ENCODE data around the gene CPPED1.

The CPPED1 gene

GRCh38 chr16:12708266-12708665 is 95.4 kb downstream of the CPPED1 start:
- TF ChIP-seq ZFX (IDR thresholded peaks at IDR 0.05) (no peak), CTCF (conservative IDR thresholded peaks at IDR 0.05) (no peak)

GRCh38 chr16:12706628-12707027 is 97.1 kb downstream of the CPPED1 start:
- H3K27ac ChIP-seq = no peak overlapping the region
- TF ChIP-seq ZFX (IDR thresholded peaks at IDR 0.05) (no peak), CTCF (conservative IDR thresholded peaks at IDR 0.05) (no peak)

More at GRCh38 chr16:12708266-12708665, 95.4 kb downstream of the CPPED1 start:
- no peak overlapping the region for H3K27ac ChIP-seq

DNA sequence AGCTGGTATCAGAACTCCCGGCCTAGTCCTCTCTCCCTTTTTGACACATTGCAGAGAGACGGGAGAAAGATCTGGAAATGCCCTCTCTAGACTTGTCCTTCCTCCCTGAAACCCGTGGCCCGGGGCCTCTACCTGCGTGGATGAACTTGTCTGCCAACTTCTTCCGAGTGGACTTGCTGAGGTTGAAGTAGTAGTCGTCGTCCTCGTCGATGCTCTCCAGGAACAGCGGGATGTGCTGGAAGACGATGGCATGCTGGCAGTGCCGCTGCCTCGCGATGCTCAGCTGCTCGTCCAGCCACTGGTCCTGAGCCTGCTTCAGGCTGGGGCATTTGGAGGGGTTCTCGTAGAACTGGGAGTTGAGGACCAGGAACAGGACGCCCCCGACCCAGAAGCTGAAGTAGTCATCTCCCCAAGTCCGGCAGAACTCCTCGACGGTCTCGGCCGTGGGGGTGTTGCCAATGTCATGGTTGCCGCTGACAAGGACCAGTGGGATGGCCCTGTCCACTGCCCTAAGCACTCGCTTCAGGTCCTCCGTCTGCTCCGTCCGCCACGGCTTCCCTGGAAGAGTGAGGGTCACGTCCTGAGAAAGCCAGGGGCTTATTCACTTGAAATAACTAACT is 99.1 kb downstream of the CPPED1 start:
- H3K27ac ChIP-seq = no peak overlapping the region
- no peak for TF ChIP-seq CTCF (conservative IDR thresholded peaks at IDR 0.05)

- TF ChIP-seq CTCF (conservative IDR thresholded peaks at IDR 0.05) = no peak
- TF ChIP-seq ZFX (IDR thresholded peaks at IDR 0.05) = no peak
These were observed 99.8 kb downstream of the CPPED1 start for GRCh38 chr16:12703935-12704334.

DNA sequence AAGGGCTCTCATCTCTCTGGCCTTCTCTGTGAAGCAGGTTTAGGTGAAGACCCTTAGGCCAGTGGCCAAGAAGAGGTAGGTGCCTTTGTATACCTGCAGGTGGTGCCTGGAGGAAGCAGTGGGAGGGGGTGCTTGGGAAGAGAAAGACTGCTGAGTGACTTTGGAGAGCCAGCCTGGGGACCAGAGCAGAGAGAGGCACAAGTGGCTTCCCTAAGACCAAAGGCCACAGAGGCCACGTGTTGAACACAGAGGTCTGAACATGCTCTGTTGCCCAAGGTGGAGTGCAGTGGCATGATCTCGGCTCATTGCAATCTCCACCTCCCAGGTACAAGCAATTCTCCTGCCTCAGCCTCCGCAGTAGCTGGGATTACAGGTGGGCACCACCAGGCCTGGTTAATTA is 103.5 kb downstream of the CPPED1 start:
- H3K27ac ChIP-seq = no peak overlapping the region
- TF ChIP-seq CTCF (conservative IDR thresholded peaks at IDR 0.05) = no peak
- no peak for TF ChIP-seq ZFX (IDR thresholded peaks at IDR 0.05)

More at GRCh38 chr16:12703935-12704334, 99.8 kb downstream of the CPPED1 start:
- H3K27ac ChIP-seq = no peak overlapping the region

DNA sequence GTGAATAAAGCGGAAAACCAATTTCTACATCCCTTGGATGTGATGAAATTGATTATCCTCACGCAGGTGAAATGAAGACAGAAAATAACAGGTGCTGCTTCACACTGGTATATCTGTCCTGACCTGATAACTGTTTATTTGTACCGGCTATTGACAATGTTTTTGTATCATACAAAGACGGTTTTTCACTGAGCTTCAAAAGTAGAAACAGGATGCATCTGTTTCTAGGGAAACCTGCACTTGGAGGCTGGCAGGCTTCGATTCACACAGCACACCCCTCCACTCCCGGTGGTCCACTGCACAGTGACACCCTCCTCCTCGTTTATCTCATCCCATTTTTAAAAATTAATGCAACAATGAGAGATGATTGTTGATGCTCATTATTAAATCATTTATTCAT is 104.5 kb downstream of the CPPED1 start:
- no peak for TF ChIP-seq ZFX (IDR thresholded peaks at IDR 0.05)
- TF ChIP-seq CTCF (conservative IDR thresholded peaks at IDR 0.05) = no peak
- H3K27ac ChIP-seq = no peak overlapping the region

DNA sequence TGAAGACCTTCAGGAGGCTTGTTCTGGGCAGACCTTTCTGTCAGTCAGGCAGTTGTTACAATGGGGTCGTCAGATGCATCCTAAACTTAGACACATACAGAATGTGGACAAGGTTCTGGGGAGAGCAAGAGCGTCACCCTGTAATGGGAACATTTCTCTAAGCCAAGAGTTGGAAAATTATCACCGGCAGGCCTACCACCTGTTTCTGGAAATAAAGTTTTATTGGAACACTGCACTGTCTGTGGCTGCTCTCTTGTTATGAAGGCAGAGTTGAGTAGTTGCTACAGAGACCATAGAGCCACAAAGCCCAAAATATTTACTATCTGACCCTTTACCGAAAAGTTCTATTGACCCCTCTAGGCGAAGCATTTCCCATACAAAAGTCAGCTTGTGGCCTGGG is 106.2 kb downstream of the CPPED1 start:
- no peak overlapping the region for H3K27ac ChIP-seq
- TF ChIP-seq ZFX (IDR thresholded peaks at IDR 0.05) = no peak
- TF ChIP-seq CTCF (conservative IDR thresholded peaks at IDR 0.05) = no peak
